HL-60 (cell line): ENCODE data around the gene AKAP13.

ENCODE experiments used
- POLR2AphosphoS5 ChIP-seq: IDR thresholded peaks from 2 replicates; pipeline ENCODE4 v1.6.1; 2012; ENCODE audit warnings: low read depth
- TF ChIP-seq, protein P1 (sequence below): IDR thresholded peaks from one replicate; pipeline ENCODE4 v1.5.1; 2011; ENCODE audit warnings: low read length, control low read depth, inconsistent platforms; ENCODE audit not compliant: insufficient read depth

GRCh38 chr15:85766001-85766831 lies 385.8 kb downstream of the AKAP13 start:
- TF ChIP-seq, protein P1, sequence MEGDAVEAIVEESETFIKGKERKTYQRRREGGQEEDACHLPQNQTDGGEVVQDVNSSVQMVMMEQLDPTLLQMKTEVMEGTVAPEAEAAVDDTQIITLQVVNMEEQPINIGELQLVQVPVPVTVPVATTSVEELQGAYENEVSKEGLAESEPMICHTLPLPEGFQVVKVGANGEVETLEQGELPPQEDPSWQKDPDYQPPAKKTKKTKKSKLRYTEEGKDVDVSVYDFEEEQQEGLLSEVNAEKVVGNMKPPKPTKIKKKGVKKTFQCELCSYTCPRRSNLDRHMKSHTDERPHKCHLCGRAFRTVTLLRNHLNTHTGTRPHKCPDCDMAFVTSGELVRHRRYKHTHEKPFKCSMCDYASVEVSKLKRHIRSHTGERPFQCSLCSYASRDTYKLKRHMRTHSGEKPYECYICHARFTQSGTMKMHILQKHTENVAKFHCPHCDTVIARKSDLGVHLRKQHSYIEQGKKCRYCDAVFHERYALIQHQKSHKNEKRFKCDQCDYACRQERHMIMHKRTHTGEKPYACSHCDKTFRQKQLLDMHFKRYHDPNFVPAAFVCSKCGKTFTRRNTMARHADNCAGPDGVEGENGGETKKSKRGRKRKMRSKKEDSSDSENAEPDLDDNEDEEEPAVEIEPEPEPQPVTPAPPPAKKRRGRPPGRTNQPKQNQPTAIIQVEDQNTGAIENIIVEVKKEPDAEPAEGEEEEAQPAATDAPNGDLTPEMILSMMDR = no peak
- TF ChIP-seq POLR2AphosphoS5 = no peak
